MM.1S (cell line): ENCODE measurements around the gene SV2B.

Experiments
- DNase-seq: peaks from one replicate; pipeline ENCODE4 v3.0.0-alpha.2; 2015
- H2AFZ ChIP-seq: fragments of 300-600 bp; sonication (generic); 2 replicates; pipeline ENCODE4 v1.6.0; 2016; ENCODE audit warnings: antibody characterized with exemption, low read length
- H3F3A ChIP-seq: fragments of 300-600 bp; sonication (generic); 2 replicates; pipeline ENCODE4 v1.6.1; 2016; ENCODE audit warnings: mild to moderate bottlenecking, antibody characterized with exemption, low read length, moderate library complexity, mixed read lengths; ENCODE audit not compliant: insufficient read depth
- H3K27ac ChIP-seq: fragments of 300-600 bp; sonication (generic); 2 replicates; pipeline ENCODE4 v1.5.1; 2016; ENCODE audit warnings: mild to moderate bottlenecking, low read length
- H3K27me3 ChIP-seq: fragments of 300-600 bp; sonication (generic); replicated peaks from 2 replicates; pipeline ENCODE4 v1.6.0; 2016; ENCODE audit warnings: low read length; ENCODE audit not compliant: insufficient read depth
- H3K36me3 ChIP-seq: fragments of 300-600 bp; sonication (generic); replicated peaks from 2 replicates; pipeline ENCODE4 v1.6.1; 2016; ENCODE audit warnings: mild to moderate bottlenecking, low read length, mixed read lengths; ENCODE audit not compliant: insufficient read depth
- H3K4me1 ChIP-seq: fragments of 300-600 bp; sonication (generic); 2 replicates; pipeline ENCODE4 v1.6.1; 2016; ENCODE audit warnings: low read length, mixed read lengths
- H3K4me2 ChIP-seq: fragments of 300-600 bp; sonication (generic); 2 replicates; pipeline ENCODE4 v1.6.0; 2016; ENCODE audit warnings: low read depth, low read length
- H3K4me3 ChIP-seq: fragments of 300-600 bp; sonication (generic); 2 replicates; pipeline ENCODE4 v1.5.1; 2016; ENCODE audit warnings: low read length, mixed read lengths
- H3K79me2 ChIP-seq: fragments of 300-600 bp; sonication (generic); 2 replicates; pipeline ENCODE4 v1.6.1; 2016; ENCODE audit warnings: mixed run types, low read length, mixed read lengths
- H3K9ac ChIP-seq: fragments of 300-600 bp; sonication (generic); 2 replicates; pipeline ENCODE4 v1.6.1; 2016; ENCODE audit warnings: low read length, mixed read lengths
- H3K9me2 ChIP-seq: fragments of 300-600 bp; sonication (generic); replicated peaks from 2 replicates; pipeline ENCODE4 v1.6.1; 2016; ENCODE audit warnings: mild to moderate bottlenecking, low read length, mixed read lengths; ENCODE audit not compliant: insufficient read depth
- H3K9me3 ChIP-seq: fragments of 300-600 bp; sonication (generic); replicated peaks from 2 replicates; pipeline ENCODE4 v1.6.1; 2016; ENCODE audit warnings: mild to moderate bottlenecking, low read length, mixed read lengths; ENCODE audit not compliant: insufficient read depth
- H4K20me1 ChIP-seq: fragments of 300-600 bp; sonication (generic); 2 replicates; pipeline ENCODE4 v1.6.1; 2016; ENCODE audit warnings: mild to moderate bottlenecking, low read length, moderate library complexity, mixed read lengths; ENCODE audit not compliant: insufficient read depth
- EZH2 ChIP-seq: fragments of 300-600 bp; sonication (generic); optimal IDR thresholded peaks from 2 replicates; pipeline ENCODE3; 2017; ENCODE audit warnings: low read depth, mild to moderate bottlenecking, antibody characterized with exemption, low read length, mixed read lengths
- EZH2phosphoT487 ChIP-seq: fragments of 300-600 bp; sonication (generic); IDR thresholded peaks from 2 replicates; pipeline ENCODE4 v1.6.1; 2018; ENCODE audit warnings: antibody characterized with exemption, low read length
- TF ChIP-seq, protein P1 (sequence below): fragments of 300-600 bp; sonication (generic); IDR thresholded peaks from 2 replicates; pipeline ENCODE4 v1.5.1; 2016; ENCODE audit warnings: antibody characterized with exemption, low read length, mixed read lengths

Gene SV2B

DNA sequence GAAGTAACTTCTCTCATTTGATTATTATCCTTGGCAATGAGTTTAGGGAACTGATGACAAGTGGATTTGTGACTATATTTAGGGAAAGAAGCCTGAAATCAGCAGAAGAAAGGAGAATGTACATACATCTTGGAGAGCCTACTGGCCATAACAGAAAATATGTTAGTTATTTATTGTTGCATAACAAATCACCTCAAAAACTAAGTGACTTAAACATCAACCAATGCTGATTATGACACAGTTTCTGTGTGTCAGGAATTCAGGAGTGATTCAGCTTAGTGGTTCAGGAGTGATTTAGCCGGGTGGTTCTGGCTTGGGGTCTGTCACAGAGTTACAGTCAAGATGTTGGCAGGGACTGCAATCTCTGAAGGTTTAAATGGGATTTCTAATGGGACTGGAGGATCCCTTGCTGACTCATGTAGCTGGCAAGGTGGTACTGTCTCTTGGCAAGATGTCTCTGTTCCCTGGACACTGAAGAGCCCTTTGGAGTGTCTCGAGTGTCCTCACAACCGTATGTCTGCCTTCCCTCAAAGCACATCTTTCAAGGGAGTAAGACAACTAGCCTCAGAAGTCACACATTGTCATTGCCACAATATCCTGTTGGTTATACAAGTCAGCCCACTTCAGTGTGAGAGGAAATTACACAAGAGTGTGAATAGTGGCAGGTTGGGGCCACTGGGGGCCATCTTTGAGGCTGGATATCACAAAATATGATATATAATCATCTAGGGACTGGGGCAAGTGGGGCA, 248.9 kb downstream of the SV2B start:
- Histone ChIP-seq H3K9me3 (no peaks in the 10 kb centered on the region), H3K27me3 (no peaks in the 10 kb centered on the region), H3K4me2 (no peak overlapping the region), H3K36me3 (no peaks in the 10 kb centered on the region), H3K9me2 (no peaks in the 10 kb centered on the region), H3F3A (peaks cover 15% of the 10 kb centered on the region), H3K27ac (no peak overlapping the region), H2AFZ (no peak overlapping the region), H4K20me1 (no peaks in the 10 kb centered on the region), H3K9ac (no peak overlapping the region), H3K79me2 (no peaks in the 10 kb centered on the region), H3K4me1 (peaks cover 20% of the 10 kb centered on the region), H3K4me3 (no peak overlapping the region)
- DNase-seq: no peak
- TF ChIP-seq EZH2 (no peak), EZH2phosphoT487 (no peak)
- TF ChIP-seq, protein P1, sequence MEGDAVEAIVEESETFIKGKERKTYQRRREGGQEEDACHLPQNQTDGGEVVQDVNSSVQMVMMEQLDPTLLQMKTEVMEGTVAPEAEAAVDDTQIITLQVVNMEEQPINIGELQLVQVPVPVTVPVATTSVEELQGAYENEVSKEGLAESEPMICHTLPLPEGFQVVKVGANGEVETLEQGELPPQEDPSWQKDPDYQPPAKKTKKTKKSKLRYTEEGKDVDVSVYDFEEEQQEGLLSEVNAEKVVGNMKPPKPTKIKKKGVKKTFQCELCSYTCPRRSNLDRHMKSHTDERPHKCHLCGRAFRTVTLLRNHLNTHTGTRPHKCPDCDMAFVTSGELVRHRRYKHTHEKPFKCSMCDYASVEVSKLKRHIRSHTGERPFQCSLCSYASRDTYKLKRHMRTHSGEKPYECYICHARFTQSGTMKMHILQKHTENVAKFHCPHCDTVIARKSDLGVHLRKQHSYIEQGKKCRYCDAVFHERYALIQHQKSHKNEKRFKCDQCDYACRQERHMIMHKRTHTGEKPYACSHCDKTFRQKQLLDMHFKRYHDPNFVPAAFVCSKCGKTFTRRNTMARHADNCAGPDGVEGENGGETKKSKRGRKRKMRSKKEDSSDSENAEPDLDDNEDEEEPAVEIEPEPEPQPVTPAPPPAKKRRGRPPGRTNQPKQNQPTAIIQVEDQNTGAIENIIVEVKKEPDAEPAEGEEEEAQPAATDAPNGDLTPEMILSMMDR: no peak
